Suprapubic skin (tissue), 4 donors: Measurements from ENCODE around the gene CD300E. TPM values are rescaled to one million over a fixed set of nuclear protein-coding genes. Genes with fewer than 3 reads are reported as not detected.

Experiments
- DNase-seq, 2 donors: peaks; one replicate each; pipeline ENCODE4 v3.0.0-alpha.2; 2019; ENCODE audit warnings: low spot score in 2 of 2
- H3K27ac ChIP-seq: fragments of 200-600 bp; sonication (generic); one replicate; pipeline ENCODE4 v1.5.1; 2019
- H3K27me3 ChIP-seq: fragments of 200-600 bp; sonication (generic); one replicate; pipeline ENCODE4 v1.5.1; 2019
- H3K36me3 ChIP-seq: fragments of 200-600 bp; sonication (generic); one replicate; pipeline ENCODE4 v1.5.1; 2019
- H3K4me1 ChIP-seq: fragments of 200-600 bp; sonication (generic); one replicate; pipeline ENCODE4 v1.5.1; 2019
- H3K4me3 ChIP-seq: fragments of 200-600 bp; sonication (generic); one replicate; pipeline ENCODE4 v1.5.1; 2019; ENCODE audit warnings: mild to moderate bottlenecking
- H3K9me3 ChIP-seq: fragments of 200-600 bp; sonication (generic); one replicate; pipeline ENCODE4 v1.5.1; 2019
- EP300 ChIP-seq: sonication (generic); formaldehyde crosslinking; IDR thresholded peaks from one replicate; pipeline ENCODE4 v1.6.1; 2017; ENCODE audit warnings: antibody characterized with exemption
- POLR2A ChIP-seq, 2 donors: fragments of 450-650 bp; IDR thresholded peaks; one replicate each; pipeline ENCODE4 v1.6.1; 2017; ENCODE audit warnings: antibody characterized with exemption in 2 of 2, mild to moderate bottlenecking in 2 of 2, moderate library complexity in 2 of 2
- POLR2AphosphoS5 ChIP-seq, 3 donors: sonication (generic); formaldehyde crosslinking; IDR thresholded peaks; one replicate each; pipeline ENCODE4 v1.6.1; 2017; ENCODE audit warnings: antibody characterized with exemption in 3 of 3
- WGBS: methylation state at CpG from one replicate; pipeline ENCODE4 v1.1.5; 2018; 5-methylcytosine and 5-hydroxymethylcytosine counted together
- total RNA-seq, 4 donors: library from RNA; depleted of rRNA; stranded (reverse); fragments of >200 nt; gene quantifications; one replicate each; pipeline ENCODE4 v1.1.0, GENCODE V29; 2016
- TF ChIP-seq, protein P1 (sequence below), 2 donors: fragments of 200-600 bp in 1 of 2; fragments of 450-650 bp in 1 of 2; sonication (generic) in 1 of 2; IDR thresholded peaks; one replicate each; pipeline ENCODE4 v1.5.1; 2016 to 2019; ENCODE audit warnings: antibody characterized with exemption in 2 of 2, mild to moderate bottlenecking in 1 of 2, moderate library complexity in 1 of 2

Gene CD300E
- total RNA-seq, 4 donors from 2014 or later = 0.24 TPM; not detected in 3

DNA sequence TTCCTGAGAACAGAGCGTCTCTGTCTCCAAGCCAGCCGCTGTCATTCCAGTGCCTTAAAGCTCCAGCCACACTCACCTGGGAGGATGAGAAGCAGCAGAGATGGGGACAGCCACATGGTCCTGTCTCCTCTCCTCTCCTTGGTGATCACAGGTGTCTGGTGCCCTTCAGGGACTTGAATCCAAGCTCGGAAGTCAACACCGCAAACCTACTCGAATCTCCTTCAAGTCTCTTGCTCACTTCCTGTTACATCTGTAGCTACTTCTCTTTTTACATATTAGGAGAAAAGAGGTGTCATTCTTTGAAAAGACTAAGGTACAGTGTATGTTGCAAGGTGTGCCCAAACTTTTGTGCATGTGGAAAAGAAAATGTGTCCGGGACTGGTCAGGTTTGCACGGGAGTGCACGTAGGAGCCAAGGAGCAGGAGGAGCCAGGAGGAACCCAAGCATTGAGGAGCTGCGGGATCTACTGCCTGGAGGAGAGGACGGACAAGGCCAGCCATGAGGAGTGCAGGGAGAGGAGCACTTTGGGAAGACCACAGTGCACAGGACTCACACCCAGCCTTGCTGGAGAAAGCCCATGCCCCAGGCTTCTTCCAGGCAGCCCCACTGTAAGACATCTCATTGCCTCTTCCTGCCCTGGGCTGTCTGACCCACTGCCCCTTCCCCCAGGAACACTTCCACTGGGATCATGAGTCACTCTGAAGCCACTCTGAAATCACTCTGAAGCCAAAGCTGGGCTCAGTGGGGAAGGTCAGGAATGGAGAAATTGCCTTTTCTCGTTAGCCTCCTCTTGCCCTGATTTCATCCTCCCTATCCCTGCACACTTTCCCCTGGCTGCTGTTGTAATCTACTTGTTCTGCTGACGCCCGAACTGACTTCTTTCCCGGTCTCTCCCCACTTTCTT is 31.2 kb downstream of the CD300E start, which contains the start of gene CD300LD:
CD300LD (minus strand) TSS at position 197 of the 904 bp plus-strand sequence; CDS start at position 116, 81 bp downstream.
- no peaks in the 10 kb centered on the region for H3K4me1 ChIP-seq
- H3K36me3 ChIP-seq = no peaks in the 10 kb centered on the region
- 76% methylated on average over 14 of the region's 14 CpGs for WGBS
- no peak within 1 kb of the TSS for H3K4me3 ChIP-seq
- TF ChIP-seq EP300 (no peak), POLR2AphosphoS5 (IDR thresholded peaks at IDR 0.05) (no peak), POLR2A (IDR thresholded peaks at IDR 0.05) (no peak)
- TF ChIP-seq, protein P1, sequence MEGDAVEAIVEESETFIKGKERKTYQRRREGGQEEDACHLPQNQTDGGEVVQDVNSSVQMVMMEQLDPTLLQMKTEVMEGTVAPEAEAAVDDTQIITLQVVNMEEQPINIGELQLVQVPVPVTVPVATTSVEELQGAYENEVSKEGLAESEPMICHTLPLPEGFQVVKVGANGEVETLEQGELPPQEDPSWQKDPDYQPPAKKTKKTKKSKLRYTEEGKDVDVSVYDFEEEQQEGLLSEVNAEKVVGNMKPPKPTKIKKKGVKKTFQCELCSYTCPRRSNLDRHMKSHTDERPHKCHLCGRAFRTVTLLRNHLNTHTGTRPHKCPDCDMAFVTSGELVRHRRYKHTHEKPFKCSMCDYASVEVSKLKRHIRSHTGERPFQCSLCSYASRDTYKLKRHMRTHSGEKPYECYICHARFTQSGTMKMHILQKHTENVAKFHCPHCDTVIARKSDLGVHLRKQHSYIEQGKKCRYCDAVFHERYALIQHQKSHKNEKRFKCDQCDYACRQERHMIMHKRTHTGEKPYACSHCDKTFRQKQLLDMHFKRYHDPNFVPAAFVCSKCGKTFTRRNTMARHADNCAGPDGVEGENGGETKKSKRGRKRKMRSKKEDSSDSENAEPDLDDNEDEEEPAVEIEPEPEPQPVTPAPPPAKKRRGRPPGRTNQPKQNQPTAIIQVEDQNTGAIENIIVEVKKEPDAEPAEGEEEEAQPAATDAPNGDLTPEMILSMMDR (IDR thresholded peaks at IDR 0.05) = no peak
- H3K9me3 ChIP-seq = no peaks in the 10 kb centered on the region
- H3K27me3 ChIP-seq = peaks cover 23% of the 10 kb centered on the region
- DNase-seq = no peak
- H3K27ac ChIP-seq = no peak within 1 kb of the TSS

DNA sequence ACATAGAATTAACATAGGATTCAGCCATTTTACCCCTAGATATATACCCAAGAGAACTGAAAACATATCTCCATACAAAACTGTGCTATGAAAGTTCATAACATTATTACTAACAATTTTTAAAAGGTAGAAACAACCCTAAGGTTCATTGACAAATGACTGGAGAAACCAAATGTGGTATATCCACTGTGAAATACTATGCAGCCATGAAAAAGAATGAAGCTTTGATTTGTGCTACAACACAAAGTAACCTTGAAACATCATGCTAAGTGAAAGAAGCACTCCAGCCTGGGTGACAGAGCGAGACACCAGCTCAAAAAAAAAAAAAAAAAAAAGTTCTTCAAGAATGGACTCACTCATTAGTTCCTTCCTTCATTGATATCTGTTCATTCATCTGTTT is 32.0 kb downstream of the CD300E start:
- TF ChIP-seq POLR2A (IDR thresholded peaks at IDR 0.05) (no peak), POLR2AphosphoS5 (IDR thresholded peaks at IDR 0.05) (no peak), EP300 (no peak)
- TF ChIP-seq, protein P1 (IDR thresholded peaks at IDR 0.05) = no peak
- no peak overlapping the region for H3K4me3 ChIP-seq
- H3K36me3 ChIP-seq = no peaks in the 10 kb centered on the region
- H3K27me3 ChIP-seq = peaks cover 20% of the 10 kb centered on the region
- H3K4me1 ChIP-seq = no peaks in the 10 kb centered on the region
- H3K9me3 ChIP-seq = no peaks in the 10 kb centered on the region
- WGBS = 80% methylated on average over 1 of the region's 1 CpG
- no peak overlapping the region for H3K27ac ChIP-seq
- no peak for DNase-seq

DNA sequence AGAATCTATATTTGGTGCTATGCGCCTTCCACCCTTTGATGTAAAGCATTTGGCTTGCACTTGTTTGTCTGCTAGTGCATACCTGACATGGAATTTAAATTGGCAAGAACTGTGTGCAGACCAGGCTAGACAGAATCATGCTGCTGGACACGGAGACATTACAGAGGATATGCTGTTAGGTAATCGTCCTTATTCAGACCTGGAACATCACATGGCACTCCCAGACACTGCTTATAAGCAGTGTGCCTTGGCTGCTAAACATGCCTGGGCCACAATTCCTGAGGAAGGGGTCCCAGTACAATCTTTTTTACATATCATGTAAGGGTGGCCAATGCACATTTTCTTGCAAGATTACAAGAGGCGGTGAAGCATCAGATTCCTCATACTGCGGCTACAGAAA is 37.8 kb downstream of the CD300E start:
- TF ChIP-seq POLR2AphosphoS5 (IDR thresholded peaks at IDR 0.05) = no peak
- TF ChIP-seq, protein P1 (IDR thresholded peaks at IDR 0.05) = no peak
- no peak for TF ChIP-seq POLR2A (IDR thresholded peaks at IDR 0.05)
- TF ChIP-seq EP300 = no peak
- Histone ChIP-seq H3K36me3 (no peaks in the 10 kb centered on the region), H3K4me3 (no peak overlapping the region), H3K4me1 (peaks cover 2% of the 10 kb centered on the region), H3K27me3 (peaks cover 10% of the 10 kb centered on the region), H3K9me3 (peaks cover 4% of the 10 kb centered on the region), H3K27ac (no peak overlapping the region)
- no peak for DNase-seq
- 51% methylated on average over 5 of the region's 5 CpGs for WGBS

- no peaks in the 10 kb centered on the region for H3K36me3 ChIP-seq
- H3K9me3 ChIP-seq = peaks cover 4% of the 10 kb centered on the region
- no peak overlapping the region for H3K4me3 ChIP-seq
- peaks cover 2% of the 10 kb centered on the region for H3K4me1 ChIP-seq
- H3K27ac ChIP-seq = no peak overlapping the region
- H3K27me3 ChIP-seq = peaks cover 10% of the 10 kb centered on the region
- TF ChIP-seq EP300 (no peak), POLR2AphosphoS5 (IDR thresholded peaks at IDR 0.05) (no peak), POLR2A (IDR thresholded peaks at IDR 0.05) (no peak)
- TF ChIP-seq, protein P1 (IDR thresholded peaks at IDR 0.05) = no peak
- 81% methylated on average over 14 of the region's 14 CpGs for WGBS
- no peak for DNase-seq
Measured at GRCh38 chr17:74584292-74585060, 39.1 kb downstream of the CD300E start.

- peaks cover 20% of the 10 kb centered on the region for H3K27me3 ChIP-seq
- WGBS = 57% methylated on average over 8 of the region's 10 CpGs
- H3K9me3 ChIP-seq = peaks cover 4% of the 10 kb centered on the region
- no peak overlapping the region for H3K4me3 ChIP-seq
- TF ChIP-seq POLR2A (IDR thresholded peaks at IDR 0.05) (no peak), EP300 (no peak), POLR2AphosphoS5 (IDR thresholded peaks at IDR 0.05) (no peak)
- TF ChIP-seq, protein P1 (IDR thresholded peaks at IDR 0.05) = no peak
- DNase-seq = no peak
- H3K36me3 ChIP-seq = no peaks in the 10 kb centered on the region
- peaks cover 2% of the 10 kb centered on the region for H3K4me1 ChIP-seq
- H3K27ac ChIP-seq = no peak overlapping the region
Measured at GRCh38 chr17:74582633-74583032, 40.9 kb downstream of the CD300E start.
